Aortic smooth muscle cell (primary cell): ENCODE measurements around the gene CEACAM19. TPM values are rescaled to one million over a fixed set of nuclear protein-coding genes. Genes with fewer than 3 reads are reported as not detected.

ENCODE experiments used
- total RNA-seq: library from RNA; depleted of rRNA; stranded (reverse); fragments of >200 nt; gene quantifications from 2 replicates; pipeline ENCODE4 v1.2.3, GENCODE V29; 2014

The CEACAM19 gene, protein sequence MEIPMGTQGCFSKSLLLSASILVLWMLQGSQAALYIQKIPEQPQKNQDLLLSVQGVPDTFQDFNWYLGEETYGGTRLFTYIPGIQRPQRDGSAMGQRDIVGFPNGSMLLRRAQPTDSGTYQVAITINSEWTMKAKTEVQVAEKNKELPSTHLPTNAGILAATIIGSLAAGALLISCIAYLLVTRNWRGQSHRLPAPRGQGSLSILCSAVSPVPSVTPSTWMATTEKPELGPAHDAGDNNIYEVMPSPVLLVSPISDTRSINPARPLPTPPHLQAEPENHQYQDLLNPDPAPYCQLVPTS
- total RNA-seq = 1.8 and 4.9 TPM in 2 replicates

DNA sequence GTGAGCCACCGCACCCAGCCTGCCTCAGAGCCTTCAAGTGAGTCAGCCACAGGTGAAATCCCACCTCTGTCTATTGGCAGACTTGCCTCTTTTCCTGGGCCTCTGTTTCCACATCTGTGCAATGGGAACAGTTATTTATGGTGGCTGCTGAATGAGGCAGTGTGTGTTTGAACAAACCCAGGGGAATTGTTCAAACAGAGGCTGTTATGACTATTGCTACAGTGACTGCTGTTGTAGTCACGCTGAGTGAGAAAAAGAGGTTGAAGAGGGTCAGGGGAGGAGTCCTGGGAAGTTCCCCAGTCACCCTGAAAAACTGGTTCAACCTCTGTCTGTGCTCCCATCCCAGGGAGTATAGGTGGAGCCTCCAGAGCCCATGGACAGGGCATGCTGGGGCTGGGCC lies at the start of gene CEACAM19:
CEACAM19 (plus strand) TSS at position 83 of the 400 bp plus-strand sequence. CDS start 450 bp downstream, outside the sequence.

DNA sequence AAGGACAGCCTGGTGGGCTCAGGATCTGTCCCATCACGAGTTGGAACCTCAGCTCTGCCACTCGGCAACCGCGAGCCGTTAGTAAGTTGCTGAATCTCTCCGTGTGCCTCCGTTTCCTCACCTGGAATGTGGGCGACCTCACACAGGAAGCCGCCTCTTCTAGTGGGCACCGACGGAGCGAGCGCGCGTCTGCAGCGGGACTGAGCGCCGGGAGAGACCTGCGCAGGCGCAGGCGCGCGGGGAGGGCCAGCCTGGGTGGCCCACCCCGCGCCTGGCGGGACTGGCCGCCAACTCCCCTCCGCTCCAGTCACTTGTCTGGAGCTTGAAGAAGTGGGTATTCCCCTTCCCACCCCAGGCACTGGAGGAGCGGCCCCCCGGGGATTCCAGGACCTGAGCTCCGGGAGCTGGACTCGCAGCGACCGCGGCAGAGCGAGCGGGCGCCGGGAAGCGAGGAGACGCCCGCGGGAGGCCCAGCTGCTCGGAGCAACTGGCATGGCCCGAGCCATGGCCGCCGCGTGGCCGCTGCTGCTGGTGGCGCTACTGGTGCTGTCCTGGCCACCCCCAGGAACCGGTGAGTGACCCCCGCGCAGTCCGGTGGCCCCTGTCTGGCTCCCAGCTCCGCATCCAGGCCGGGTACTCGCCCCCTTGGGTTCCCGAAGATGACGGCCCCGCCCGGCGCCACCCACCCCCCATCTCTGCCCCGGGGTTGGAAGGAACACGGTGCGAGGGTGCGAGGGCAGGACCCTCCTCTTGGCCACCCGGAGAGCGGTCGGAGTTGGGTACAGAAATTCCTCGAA lies 27.5 kb upstream of the CEACAM19 start, which contains the start of gene PVR:
PVR (plus strand) TSS at position 306 of the 797 bp plus-strand sequence; CDS start at position 493, 187 bp downstream.

DNA sequence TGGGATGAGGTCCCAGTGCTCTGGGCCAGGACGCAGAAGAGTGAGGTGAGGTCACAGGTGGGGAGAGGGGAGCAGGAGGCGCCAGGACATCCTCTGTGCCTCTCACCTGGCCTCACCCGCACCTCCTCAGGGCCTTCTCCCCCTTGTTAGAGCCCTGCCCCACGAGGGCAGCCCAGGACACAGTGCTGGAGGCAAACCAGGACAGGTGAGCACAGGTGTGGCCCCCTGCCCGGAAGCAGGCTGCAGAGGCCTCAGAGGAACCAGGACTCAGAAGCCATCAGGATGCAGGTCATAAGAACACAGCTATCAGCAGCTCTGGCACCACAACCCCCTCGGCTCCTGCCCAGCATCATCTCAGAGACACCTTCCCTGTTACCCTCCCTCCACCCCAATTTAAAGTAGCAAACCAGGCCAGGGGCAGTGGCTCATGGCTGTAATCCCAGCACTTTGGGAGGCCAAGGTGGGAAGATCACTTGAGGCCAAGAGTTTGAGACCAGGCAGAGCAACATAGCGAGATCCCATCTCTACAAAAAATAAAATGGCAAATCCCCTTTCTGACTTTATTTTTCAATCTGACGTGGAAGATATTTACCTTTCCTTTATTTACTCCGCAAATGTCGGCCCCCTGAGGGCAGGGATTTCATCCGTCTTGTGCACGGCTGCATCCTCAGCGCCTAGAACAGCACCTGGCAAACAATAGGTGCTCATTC lies 27.4 kb downstream of the CEACAM19 start, which contains the start of gene CEACAM16:
CEACAM16 (plus strand) TSS at position 660 of the 710 bp plus-strand sequence. CDS start 2,306 bp downstream, outside the sequence.

Other genes starting within 250 kb of the CEACAM19 start
- gene ZNF229, start 223.0 kb upstream of the CEACAM19 start, total RNA-seq = 11.9 and 12.2 TPM in 2 replicates
- 7.0 and 7.4 TPM in 2 replicates for gene ZNF180, start 171.0 kb upstream of the CEACAM19 start, total RNA-seq
- not detected in 2 replicates for gene CEACAM20, start 141.8 kb upstream of the CEACAM19 start, total RNA-seq
- gene IGSF23, start 57.9 kb upstream of the CEACAM19 start, total RNA-seq = not detected in 2 replicates
- gene PVR, start 27.6 kb upstream of the CEACAM19 start, total RNA-seq = 56.8 and 71.4 TPM in 2 replicates
- gene CEACAM16, start 27.7 kb downstream of the CEACAM19 start, total RNA-seq = not detected in 2 replicates
- gene BCL3, start 77.2 kb downstream of the CEACAM19 start, total RNA-seq = 8.2 and 11.6 TPM in 2 replicates
- not detected in 2 replicates for gene CBLC, start 106.4 kb downstream of the CEACAM19 start, total RNA-seq
- gene BCAM, start 137.6 kb downstream of the CEACAM19 start, total RNA-seq = 7.3 and 30.0 TPM in 2 replicates
- 51.3 and 58.1 TPM in 2 replicates for gene NECTIN2, start 174.8 kb downstream of the CEACAM19 start, total RNA-seq
- gene TOMM40, start 219.8 kb downstream of the CEACAM19 start, total RNA-seq = 24.0 and 42.1 TPM in 2 replicates
- 0.50 and 2.2 TPM in 2 replicates for gene APOE, start 234.3 kb downstream of the CEACAM19 start, total RNA-seq
- 0.56 and 0.79 TPM in 2 replicates for gene APOC1, start 243.1 kb downstream of the CEACAM19 start, total RNA-seq